Measurements from ENCODE around the gene FZD10.

- TF ChIP-seq, protein P1, sequence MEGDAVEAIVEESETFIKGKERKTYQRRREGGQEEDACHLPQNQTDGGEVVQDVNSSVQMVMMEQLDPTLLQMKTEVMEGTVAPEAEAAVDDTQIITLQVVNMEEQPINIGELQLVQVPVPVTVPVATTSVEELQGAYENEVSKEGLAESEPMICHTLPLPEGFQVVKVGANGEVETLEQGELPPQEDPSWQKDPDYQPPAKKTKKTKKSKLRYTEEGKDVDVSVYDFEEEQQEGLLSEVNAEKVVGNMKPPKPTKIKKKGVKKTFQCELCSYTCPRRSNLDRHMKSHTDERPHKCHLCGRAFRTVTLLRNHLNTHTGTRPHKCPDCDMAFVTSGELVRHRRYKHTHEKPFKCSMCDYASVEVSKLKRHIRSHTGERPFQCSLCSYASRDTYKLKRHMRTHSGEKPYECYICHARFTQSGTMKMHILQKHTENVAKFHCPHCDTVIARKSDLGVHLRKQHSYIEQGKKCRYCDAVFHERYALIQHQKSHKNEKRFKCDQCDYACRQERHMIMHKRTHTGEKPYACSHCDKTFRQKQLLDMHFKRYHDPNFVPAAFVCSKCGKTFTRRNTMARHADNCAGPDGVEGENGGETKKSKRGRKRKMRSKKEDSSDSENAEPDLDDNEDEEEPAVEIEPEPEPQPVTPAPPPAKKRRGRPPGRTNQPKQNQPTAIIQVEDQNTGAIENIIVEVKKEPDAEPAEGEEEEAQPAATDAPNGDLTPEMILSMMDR (IDR thresholded peaks at IDR 0.05), result no peak
- TF ChIP-seq POLR2A (IDR thresholded peaks at IDR 0.05), result no peak
These were observed 38.2 kb downstream of the FZD10 start for GRCh38 chr12:130200445-130200844.

Measured in body of pancreas (tissue), 4 donors.